GM19240 (cell line): ENCODE results near the gene OR10X1.

Experiments
- DNase-seq: peaks from one replicate; pipeline ENCODE4 v3.0.0; 2011; ENCODE audit warnings: low spot score; ENCODE audit not compliant: insufficient read length

OR10X1 gene, protein sequence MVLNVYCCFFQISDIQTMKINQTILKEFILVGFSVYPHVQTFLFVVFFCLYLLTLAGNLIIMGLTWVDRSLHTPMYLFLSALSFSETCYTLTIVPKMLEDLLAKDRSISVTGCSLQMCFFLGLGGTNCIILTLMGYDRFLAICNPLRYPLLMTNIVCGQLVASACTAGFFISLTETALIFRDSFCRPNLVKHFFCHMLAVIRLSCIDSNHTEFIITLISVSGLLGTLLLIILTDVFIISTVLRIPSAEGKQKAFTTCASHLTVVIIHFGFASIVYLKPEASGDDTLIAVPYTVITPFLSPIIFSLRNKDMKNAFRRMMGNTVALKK

DNA sequence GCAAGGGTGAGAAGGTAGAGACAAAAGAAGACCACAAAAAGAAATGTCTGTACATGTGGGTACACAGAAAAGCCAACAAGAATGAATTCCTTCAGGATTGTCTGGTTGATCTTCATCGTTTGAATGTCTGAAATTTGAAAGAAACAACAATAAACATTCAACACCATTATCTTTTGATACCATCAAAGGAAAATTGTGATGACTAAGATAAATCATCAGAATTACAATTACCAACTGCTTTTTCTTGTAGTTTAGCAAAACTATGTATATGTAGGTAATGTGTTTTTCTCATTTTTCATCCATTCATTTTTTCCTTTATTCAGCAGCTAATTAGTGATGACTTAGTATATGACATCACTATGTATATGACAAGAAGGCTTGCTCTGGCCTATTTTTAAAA lies at the start of gene OR10X1:
Gene OR10X1 (minus strand): TSS at position 167 of the 400 bp plus-strand sequence. CDS start 0 bp downstream, at position 167.
- DNase-seq: no peak

DNA sequence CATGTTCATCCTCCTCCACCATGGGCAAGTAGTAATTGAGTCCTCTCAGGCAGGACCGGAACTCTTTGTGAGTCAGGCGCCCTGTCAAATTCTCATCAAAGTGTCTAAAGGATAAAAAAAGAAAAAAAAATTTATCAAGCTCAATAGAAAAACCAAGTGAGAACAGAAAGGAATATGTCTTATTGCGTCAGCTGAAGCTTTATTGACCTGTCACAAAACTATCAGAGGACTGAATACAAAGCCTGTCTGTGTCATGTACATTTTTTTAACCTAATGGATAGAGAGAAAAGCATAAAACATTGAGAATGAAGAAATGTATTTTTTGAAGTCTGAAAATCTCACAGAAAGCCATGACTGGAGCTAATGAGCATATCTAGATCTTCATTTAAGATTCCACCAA lies 34.1 kb upstream of the OR10X1 start:
- DNase-seq: no peak

DNA sequence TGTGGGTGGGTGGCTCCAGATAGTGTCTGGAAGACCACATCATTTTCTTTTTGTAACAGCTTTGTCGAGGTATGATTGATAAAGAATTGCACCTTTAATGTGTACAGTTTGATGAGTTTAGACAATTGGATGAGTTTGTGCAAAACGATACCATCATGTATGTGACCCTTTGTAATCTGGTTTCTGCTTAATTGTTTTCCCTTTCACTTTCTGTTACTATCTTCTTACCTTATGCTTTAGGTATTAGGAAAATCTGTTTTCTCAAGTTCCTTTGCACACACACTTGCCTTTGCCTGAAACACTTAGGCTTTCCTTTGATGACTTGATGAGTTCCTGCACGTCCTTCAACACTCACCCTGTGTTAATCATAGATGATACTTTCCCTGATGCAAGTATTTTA lies 32.2 kb upstream of the OR10X1 start:
- no peak for DNase-seq

DNA sequence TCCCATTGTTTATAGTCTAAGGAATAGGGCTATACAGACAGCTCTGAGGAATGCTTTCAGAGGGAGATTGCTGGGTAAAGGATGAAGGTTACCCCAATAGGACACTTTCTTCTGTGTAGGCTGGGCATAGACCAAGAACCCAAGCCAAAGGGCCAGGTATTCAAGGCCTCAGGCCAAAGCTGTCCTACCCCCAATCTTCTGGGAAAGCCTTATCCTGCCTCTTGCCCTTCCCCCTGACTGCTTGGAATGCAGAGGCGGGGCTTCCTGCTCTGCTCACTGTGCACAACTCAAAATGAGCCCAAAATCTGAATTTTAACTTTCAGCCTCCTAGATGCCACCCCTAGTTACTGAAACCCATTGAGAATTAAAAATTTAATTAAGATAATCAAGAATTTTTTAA lies 27.6 kb upstream of the OR10X1 start:
- DNase-seq: no peak

DNA sequence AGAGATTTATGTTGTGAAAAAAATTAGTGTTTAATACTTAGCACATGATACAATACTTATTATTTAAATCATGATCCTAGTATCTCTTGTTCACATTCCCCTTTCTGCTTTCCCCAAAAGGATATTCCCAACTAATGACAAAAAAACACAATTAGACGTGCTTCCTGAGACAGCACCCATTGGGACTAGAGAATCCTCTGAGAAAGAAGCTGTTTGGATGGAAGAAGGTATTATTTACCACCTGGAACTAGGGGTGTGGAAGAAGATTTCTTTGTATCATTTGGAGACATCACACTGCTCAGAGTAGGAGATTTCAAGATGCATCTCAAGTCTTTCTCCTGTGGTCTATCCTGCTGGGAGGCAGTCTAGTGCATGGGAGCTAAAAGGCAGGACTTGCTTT lies 25.3 kb upstream of the OR10X1 start, which contains the start of gene OR10Z1:
Gene OR10Z1 (plus strand): TSS at position 301 of the 400 bp plus-strand sequence. CDS start 1,171 bp downstream, outside the sequence.
- no peak for DNase-seq

DNA sequence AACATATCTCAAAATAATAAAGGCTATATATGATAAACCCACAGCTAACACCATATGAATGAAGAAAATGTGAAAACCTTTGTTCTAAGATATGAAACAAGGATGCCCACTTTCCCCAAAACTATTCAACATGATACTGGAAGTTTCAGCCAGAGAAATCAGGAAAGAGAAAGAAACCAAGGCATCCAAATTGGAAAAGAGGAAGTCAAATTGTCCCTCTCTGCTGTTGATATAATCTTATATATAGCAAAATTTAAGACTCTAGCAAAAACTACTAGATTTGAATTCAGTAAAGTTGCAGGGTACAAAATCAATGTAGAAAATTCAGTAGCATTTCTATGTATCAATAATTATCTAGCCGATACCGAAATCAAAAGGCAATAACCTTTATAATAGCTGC lies 21.0 kb upstream of the OR10X1 start:
- no peak for DNase-seq

DNA sequence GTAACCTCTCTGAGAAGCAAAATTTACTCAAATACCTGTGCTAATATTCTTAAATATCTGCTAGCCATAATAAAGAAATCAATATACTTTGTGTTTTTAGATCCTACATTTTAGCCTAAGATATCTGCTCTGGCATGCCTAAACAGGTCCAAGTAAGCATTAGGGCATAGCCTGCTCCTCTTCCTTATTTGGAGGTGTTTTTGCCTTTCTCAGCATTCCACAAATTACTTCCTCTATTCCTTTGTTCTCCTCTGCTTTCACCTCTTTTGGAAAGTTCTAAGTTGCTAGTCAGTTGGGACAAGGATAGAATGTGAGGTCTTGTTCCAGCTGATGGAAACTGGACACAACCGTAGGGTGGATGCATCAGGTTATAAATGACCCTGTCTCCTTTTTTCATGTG lies 7.2 kb upstream of the OR10X1 start:
- no peak for DNase-seq

DNA sequence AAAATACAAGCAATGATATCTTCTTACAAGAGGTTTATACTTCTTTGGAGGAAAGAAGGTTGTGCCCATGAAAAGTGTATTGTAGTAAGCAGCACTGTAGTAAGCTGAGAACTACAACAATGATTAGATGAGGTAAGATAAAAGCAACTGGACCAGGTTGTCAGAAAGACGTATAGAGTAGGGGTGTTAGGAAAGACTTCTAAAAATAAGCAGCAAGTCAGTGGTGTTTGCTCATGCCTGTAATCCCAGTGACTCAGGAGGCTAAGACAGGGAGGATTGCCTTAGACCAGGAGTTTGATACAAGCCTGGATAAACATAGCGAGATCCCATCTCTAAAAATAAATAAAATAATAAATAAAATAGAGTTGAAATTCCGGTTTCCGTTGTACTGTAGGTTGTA lies 4.3 kb upstream of the OR10X1 start:
- no peak for DNase-seq

DNA sequence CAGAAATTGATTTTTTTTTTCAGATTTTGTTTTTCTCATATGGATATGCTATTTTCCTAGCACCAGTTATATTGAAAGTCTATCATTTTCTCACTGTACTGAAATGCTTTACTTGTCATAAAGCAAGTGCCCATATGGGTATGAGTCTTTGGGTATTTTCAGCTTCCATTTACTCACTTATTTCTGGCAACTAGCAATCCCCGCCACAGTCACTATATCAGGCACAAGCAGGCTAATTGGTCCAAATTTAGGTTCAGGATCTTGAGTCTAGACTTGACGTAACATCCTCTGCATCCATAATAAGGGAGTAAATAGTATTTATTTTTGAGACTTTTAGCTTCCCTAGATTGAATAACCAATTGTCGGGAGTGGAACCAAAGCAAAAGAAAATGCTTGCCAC lies 2.1 kb downstream of the OR10X1 start:
- no peak for DNase-seq

DNA sequence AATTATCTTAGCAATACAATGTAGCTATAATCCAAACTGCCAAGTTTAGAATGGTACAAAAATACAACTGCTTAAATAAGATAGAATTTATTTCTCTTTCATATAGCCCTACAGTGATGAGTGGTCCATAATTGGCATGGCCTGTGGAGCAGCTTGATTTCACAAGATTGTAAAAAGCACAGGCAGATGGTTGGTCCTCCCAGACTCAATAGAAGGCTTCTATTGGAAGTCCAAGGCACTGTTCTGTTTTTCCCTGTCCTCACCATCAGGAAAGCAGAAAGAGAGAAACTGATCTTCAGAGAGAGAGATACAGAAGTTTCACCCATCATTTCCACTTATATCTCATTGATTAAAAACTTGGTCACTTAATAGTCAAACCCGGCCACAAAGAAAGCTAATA lies 7.5 kb downstream of the OR10X1 start:
- no peak for DNase-seq

DNA sequence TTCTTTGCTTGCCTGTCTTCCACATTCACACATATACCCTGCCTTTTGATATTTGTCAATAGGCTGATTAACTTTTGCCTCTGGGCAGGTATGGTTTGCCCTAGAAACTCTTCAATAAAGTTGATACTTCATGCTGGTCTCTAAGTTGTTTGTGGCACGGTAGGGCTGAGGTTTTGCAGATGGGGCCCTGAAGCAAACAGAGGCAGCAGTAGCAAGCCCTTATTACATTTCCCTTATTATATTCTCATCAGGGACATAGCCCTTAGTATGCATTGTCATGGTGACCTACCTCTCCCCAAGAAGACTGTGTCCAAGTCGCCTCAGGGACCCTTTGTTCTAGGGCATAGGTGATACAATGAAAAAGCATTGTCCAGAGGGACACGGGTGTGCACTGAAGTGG lies 9.2 kb downstream of the OR10X1 start, which contains the start of gene OR6P1:
Gene OR6P1 (minus strand): TSS at position 101 of the 400 bp plus-strand sequence. CDS start 6,976 bp downstream, outside the sequence.
- no peak for DNase-seq

DNA sequence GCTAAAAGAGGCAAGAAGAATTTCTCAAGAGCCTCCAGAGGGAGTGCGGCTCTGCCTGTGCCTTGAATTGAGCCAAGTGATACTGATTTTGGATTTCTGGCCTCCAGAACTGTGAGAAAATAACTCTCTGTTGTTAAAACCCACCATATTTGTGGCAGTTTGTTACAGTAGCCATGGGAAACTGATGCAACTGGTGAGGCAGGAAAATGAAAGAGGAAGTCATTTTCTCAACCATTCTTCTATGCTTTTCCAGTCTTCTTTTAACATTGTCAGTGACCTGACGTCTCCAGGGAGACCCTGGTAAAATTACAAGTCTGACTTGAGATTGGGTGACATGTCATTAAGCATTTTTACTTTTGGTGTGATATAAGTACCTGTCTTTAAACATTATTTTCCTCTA lies 15.1 kb downstream of the OR10X1 start:
- DNase-seq: no peak

DNA sequence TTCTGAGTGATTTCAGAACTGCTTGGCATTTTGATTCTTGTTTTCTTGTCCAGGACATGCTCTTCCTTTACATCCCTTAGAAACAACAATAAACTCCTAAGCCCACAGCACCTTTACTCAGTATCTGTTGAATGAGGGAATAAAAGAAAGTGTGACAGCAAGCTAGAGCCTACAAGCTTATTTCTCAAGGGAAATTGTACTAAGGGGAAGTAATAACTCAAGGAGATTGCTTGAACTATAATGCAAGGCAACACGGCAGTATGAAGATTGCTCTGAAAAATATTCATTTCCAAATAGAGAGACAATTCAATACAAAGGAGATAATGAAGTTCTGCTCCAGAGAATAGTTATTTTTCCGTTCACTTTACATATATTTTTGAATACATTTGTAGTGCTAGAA lies 15.8 kb downstream of the OR10X1 start:
- no peak for DNase-seq

DNA sequence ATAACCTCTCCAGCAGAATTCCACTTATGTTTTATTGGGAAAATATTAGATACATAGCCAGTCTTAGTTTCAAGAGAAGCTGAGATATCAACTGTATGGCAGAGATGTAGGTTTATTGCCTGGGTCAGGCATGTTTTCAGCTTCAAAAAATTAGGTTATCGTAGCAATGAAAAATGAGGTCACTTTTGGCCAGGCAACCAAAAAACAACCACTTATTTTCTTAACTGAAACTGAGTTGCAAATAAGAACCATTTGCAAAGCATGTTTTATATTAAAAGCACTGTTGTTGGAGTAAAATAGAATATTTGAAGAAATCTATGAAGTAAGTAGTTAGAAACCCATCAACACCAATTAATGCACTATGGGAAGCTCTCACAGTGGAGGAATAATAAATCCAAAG lies 20.0 kb downstream of the OR10X1 start:
- no peak for DNase-seq

DNA sequence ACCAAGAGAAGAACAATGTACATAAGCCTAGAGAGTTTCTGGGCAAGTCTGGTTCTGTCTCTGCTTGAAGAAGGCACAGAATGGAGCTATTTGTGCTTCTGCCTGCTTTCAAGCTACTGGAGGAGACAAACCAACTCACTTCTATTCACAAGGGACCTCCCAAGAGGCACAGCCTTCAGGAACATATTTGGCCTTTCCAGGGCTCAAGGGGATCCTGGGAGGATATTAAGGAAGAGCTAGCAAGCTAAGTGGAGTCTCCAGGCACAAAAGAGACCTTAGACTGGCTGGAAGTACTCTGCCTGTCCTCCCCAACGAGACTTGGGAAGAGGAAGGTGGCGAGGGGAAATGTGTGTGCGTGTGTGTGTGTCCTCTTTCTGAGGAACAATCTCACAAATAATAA lies 25.3 kb downstream of the OR10X1 start, which contains the start of gene OR6Y1:
Gene OR6Y1 (minus strand): TSS at position 54 of the 400 bp plus-strand sequence. CDS start 6,300 bp downstream, outside the sequence.
- DNase-seq: no peak

DNA sequence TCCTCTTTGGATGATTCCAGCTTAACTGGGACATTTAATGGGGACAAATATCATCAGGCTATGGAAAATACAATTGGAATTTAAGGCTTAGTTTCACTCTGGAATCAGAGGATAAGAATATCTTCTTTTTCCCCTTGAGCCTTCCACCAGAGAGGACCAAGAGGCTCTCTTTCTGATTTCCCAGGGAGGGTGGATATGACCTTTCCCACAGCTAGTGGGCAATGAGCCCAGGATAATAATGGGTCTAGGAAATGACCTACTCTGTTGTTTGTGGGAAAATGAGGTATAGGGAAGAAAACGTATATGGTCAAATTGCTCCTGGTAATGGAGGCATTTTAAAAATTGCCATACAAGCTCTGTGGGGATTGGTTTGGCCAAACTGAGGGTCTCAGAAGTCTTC lies 27.4 kb downstream of the OR10X1 start:
- DNase-seq: no peak

DNA sequence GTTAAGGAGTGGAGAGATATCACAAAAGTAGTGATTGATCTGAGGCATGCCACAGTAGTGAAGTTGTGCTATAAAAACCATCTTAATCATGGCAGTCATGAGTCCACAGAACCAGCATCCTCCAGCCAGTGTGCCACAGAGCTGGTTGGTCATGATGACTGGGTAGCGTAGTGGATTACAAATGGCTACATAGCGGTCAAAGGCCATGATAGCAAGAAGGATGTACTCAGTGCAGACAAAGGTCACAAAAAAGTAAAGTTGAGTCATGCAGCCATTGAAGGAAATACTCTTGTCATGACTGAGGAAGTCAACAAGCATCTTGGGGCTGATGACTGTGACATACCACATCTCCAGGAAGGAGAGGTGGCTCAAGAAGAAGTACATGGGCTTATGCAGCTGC lies 32.2 kb downstream of the OR10X1 start:
- DNase-seq: no peak

DNA sequence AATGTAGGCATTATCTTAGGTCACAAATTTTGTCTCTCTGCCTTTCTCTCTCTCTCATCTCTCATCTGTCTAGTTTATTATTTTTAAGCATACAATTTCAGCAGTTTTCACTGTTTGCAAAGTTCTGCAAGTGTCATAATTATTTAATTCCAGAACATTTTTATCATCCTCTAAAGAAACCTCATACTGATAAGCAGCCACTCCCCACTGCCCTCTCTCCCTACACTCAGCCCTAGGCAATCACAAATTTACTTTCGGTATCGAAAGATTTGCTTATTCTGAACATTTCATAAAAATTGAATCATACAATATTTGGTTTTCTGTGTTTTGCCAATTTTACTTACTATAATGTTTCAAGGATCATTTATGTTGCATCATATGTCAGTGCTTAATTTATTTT lies 42.1 kb downstream of the OR10X1 start:
- DNase-seq: no peak

DNA sequence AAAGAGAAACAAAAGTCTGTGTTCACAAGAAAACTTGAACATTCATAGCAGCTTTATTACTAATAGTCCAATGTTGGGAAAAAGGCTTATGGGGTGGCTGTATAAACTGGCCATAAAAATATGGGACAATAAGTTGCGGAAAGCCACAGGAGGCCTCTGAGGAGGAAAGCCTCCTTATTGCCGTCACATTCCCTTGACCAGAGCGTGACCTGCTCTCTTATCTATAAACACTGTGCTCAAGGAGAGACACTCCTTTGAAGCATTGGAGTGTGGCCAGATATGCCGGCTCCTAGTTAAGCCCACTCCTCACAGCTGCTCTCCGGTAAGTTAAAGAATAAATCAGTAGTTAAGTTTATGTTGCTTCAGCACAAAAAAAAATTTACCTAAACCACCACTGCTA lies 45.2 kb downstream of the OR10X1 start:
- no peak for DNase-seq
